Gastroesophageal sphincter (tissue), 3 donors: ENCODE data around the gene TFEB.

ENCODE experiments used
- EP300 ChIP-seq: sonication (generic); formaldehyde crosslinking; IDR thresholded peaks from one replicate; pipeline ENCODE4 v1.6.1; 2017; ENCODE audit warnings: antibody characterized with exemption, mild to moderate bottlenecking
- POLR2A ChIP-seq, 2 donors: fragments of 450-650 bp; IDR thresholded peaks; one replicate each; pipeline ENCODE4 v1.6.1; 2017; ENCODE audit warnings: antibody characterized with exemption in 2 of 2, mild to moderate bottlenecking in 2 of 2, moderate library complexity in 1 of 2
- POLR2AphosphoS5 ChIP-seq: sonication (generic); formaldehyde crosslinking; IDR thresholded peaks from one replicate; pipeline ENCODE4 v1.6.1; 2017; ENCODE audit warnings: antibody characterized with exemption
- TF ChIP-seq, protein P1 (sequence below), 4 experiments: fragments of 200-600 bp in 2 of 4; fragments of 450-650 bp in 2 of 4; sonication (generic) in 1 of 4; IDR thresholded peaks; one replicate each; pipeline ENCODE4 v1.5.1; 2017 to 2019; ENCODE audit warnings: antibody characterized with exemption in 4 of 4, mild to moderate bottlenecking in 2 of 4, moderate library complexity in 2 of 4

DNA sequence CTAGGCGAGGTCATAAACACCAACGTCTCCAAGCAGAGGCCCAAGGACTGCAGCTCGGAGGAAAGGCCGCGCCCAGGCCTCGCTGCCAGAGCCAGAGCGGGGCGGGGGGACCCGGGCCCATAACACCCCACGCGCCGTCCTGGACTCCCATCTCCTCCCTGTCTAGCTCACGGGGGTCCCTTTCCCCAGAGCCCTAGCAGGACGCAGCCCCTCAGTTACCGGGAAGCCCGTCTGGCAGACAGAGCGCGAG, 52.2 kb downstream of the TFEB start:
- TF ChIP-seq, protein P1, sequence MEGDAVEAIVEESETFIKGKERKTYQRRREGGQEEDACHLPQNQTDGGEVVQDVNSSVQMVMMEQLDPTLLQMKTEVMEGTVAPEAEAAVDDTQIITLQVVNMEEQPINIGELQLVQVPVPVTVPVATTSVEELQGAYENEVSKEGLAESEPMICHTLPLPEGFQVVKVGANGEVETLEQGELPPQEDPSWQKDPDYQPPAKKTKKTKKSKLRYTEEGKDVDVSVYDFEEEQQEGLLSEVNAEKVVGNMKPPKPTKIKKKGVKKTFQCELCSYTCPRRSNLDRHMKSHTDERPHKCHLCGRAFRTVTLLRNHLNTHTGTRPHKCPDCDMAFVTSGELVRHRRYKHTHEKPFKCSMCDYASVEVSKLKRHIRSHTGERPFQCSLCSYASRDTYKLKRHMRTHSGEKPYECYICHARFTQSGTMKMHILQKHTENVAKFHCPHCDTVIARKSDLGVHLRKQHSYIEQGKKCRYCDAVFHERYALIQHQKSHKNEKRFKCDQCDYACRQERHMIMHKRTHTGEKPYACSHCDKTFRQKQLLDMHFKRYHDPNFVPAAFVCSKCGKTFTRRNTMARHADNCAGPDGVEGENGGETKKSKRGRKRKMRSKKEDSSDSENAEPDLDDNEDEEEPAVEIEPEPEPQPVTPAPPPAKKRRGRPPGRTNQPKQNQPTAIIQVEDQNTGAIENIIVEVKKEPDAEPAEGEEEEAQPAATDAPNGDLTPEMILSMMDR (IDR thresholded peaks at IDR 0.05), result no peak
- TF ChIP-seq POLR2A (IDR thresholded peaks at IDR 0.05), result no peak
- TF ChIP-seq EP300, result no peak
- no peak for TF ChIP-seq POLR2AphosphoS5
